Neural cell (in vitro differentiated cells): ENCODE measurements around the gene NOC2L. TPM values are rescaled to one million over a fixed set of nuclear protein-coding genes. Genes with fewer than 3 reads are reported as not detected.

Source experiments
- H2AFZ ChIP-seq: fragments of 200-600, 300-800 bp; sonication (generic), shearing (Covaris generic); 2 replicates; pipeline ENCODE4 v1.6.0; 2014; ENCODE audit warnings: low read depth, mild to moderate bottlenecking, antibody characterized with exemption, low read length, moderate library complexity
- H3F3A ChIP-seq: fragments of 200-600 bp; shearing (Covaris generic); 2 replicates; pipeline ENCODE4 v1.6.1; 2016; ENCODE audit warnings: mild to moderate bottlenecking, moderate library complexity, mixed read lengths, antibody characterized with exemption, low read length; ENCODE audit not compliant: insufficient read depth, poor library complexity, severe bottlenecking
- H3K27ac ChIP-seq: fragments of 200-600, 300-800 bp; sonication (generic), shearing (Covaris generic); 2 replicates; pipeline ENCODE4 v1.5.1; 2014; ENCODE audit warnings: mild to moderate bottlenecking, low read length, moderate library complexity
- H3K27me3 ChIP-seq: fragments of 300-800, 200-600 bp; sonication (generic), shearing (Covaris generic); 2 replicates; pipeline ENCODE4 v1.6.0; 2014; ENCODE audit warnings: mild to moderate bottlenecking, low read depth, low read length, moderate library complexity; ENCODE audit not compliant: insufficient read depth
- H3K36me3 ChIP-seq: fragments of 300-800, 200-600 bp; sonication (generic), shearing (Covaris generic); 2 replicates; pipeline ENCODE4 v1.5.1; 2014; ENCODE audit warnings: mild to moderate bottlenecking, antibody characterized with exemption, low read length, moderate library complexity; ENCODE audit not compliant: insufficient read depth
- H3K4me2 ChIP-seq: fragments of 300-800, 200-600 bp; sonication (generic), shearing (Covaris generic); 2 replicates; pipeline ENCODE4 v1.6.0; 2014; ENCODE audit warnings: mild to moderate bottlenecking, low read length
- H3K4me3 ChIP-seq: fragments of 300-800, 200-600 bp; sonication (generic), shearing (Covaris generic); 2 replicates; pipeline ENCODE4 v1.5.1; 2014; ENCODE audit warnings: mild to moderate bottlenecking, low read length, moderate library complexity
- H3K79me2 ChIP-seq: fragments of 200-600 bp; shearing (Covaris generic); replicated peaks from 2 replicates; pipeline ENCODE4 v1.6.0; 2014; ENCODE audit warnings: mild to moderate bottlenecking, low read length, moderate library complexity; ENCODE audit not compliant: insufficient read depth
- H3K9ac ChIP-seq: fragments of 300-800, 200-600 bp; sonication (generic), shearing (Covaris generic); 2 replicates; pipeline ENCODE4 v1.6.1; 2016; ENCODE audit warnings: mild to moderate bottlenecking, low read length, mixed read lengths
- H3K9me2 ChIP-seq: fragments of 200-600 bp; shearing (Covaris generic); 2 replicates; pipeline ENCODE4 v1.6.1; 2016; ENCODE audit warnings: mild to moderate bottlenecking, low read length, mixed read lengths; ENCODE audit not compliant: insufficient read depth
- H3K9me3 ChIP-seq: fragments of 200-600, 300-800 bp; sonication (generic), shearing (Covaris generic); 2 replicates; pipeline ENCODE4 v1.6.1; 2016; ENCODE audit warnings: mild to moderate bottlenecking, mixed run types, low read length, moderate library complexity, mixed read lengths
- H4K20me1 ChIP-seq: fragments of 200-600 bp; shearing (Covaris generic); 2 replicates; pipeline ENCODE4 v1.6.1; 2016; ENCODE audit warnings: mild to moderate bottlenecking, mixed run types; ENCODE audit not compliant: insufficient read depth
- EP300 ChIP-seq: fragments of 450-650 bp; conservative IDR thresholded peaks from 2 replicates; pipeline ENCODE4 v1.6.1; 2014; ENCODE audit warnings: antibody characterized with exemption, mild to moderate bottlenecking, moderate library complexity; ENCODE audit not compliant: poor library complexity, severe bottlenecking
- EZH2 ChIP-seq: fragments of 200-600, 300-800 bp; shearing (Covaris generic), sonication (generic); IDR thresholded peaks from 2 replicates; pipeline ENCODE4 v1.6.1; 2014; ENCODE audit warnings: antibody characterized with exemption, low read length, borderline replicate concordance, mild to moderate bottlenecking; ENCODE audit not compliant: insufficient read depth, poor library complexity, severe bottlenecking
- MXI1 ChIP-seq: fragments of 450-650 bp; conservative IDR thresholded peaks from 2 replicates; pipeline ENCODE4 v1.6.1; 2014; ENCODE audit warnings: antibody characterized with exemption, mild to moderate bottlenecking; ENCODE audit not compliant: poor library complexity, severe bottlenecking
- POLR2AphosphoS5 ChIP-seq: IDR thresholded peaks from 2 replicates; pipeline ENCODE4 v1.6.1; 2012
- RAD21 ChIP-seq: fragments of 450-650 bp; conservative IDR thresholded peaks from 2 replicates; pipeline ENCODE4 v1.6.1; 2014; ENCODE audit warnings: antibody characterized with exemption, mild to moderate bottlenecking, moderate library complexity
- SMC3 ChIP-seq: fragments of 450-650 bp; conservative IDR thresholded peaks from 2 replicates; pipeline ENCODE4 v1.6.1; 2014; ENCODE audit warnings: antibody characterized with exemption, mild to moderate bottlenecking, moderate library complexity; ENCODE audit not compliant: poor library complexity
- TAF1 ChIP-seq: IDR thresholded peaks from 2 replicates; pipeline ENCODE4 v1.6.1; 2012; ENCODE audit warnings: low read depth
- polyA plus RNA-seq: library from polyadenylated mRNA; depleted of rRNA; stranded (reverse); fragments of >200 nt; gene quantifications from 2 replicates; pipeline ENCODE4 v1.2.3, GENCODE V29; 2014
- TF ChIP-seq, protein P1 (sequence below): fragments of 450-650 bp; IDR thresholded peaks from 2 replicates; pipeline ENCODE4 v1.5.1; 2014; ENCODE audit warnings: antibody characterized with exemption, mild to moderate bottlenecking, moderate library complexity; ENCODE audit not compliant: poor library complexity, severe bottlenecking
- TF ChIP-seq, protein P2 (sequence below): IDR thresholded peaks from 2 replicates; pipeline ENCODE4 v1.6.1; 2012; ENCODE audit warnings: borderline replicate concordance

NOC2L gene
- polyA plus RNA-seq, 1 donor from 2014 or later, result 77.2 TPM

DNA sequence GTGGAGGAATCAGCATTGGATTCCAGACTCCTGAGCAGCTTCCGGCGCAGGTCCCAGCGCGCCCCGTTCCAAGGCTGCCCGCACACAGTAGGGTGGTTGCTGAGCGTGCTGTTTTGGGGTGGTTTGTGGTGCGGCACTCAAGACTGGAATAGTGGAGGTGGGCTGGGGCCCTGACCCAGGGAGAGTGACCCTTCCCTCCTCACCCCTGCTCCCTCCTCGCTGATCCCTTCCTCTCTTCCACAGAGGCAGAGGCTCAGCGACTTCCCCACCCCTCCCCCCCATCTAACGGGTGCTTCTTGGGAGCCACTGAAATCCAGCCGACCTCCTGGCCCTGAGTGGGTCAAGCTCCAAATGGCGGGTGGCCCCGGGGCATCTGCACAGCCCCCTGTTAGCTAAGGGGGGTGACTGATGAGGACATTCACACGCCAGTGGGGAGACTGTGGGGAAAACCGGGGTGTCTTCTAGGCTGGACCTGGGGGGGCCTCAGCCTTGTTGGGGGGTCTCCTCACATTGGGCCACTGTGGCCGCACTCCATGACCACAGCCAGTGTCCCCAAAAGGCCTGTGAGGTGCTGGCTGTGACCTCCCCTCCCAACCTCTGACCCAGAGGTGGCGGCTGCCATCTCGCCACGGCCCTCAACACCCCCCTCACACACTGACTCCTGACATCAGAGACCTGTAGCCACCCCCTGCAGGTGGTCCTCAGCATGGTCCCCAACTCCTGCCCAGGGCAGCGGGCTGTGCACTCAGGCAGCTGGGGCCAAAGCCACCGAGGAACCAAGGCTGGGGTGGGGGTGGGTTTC, 44.8 kb upstream of the NOC2L start:
- Histone ChIP-seq H3K27me3 (no peaks in the 10 kb centered on the region), H4K20me1 (no peaks in the 10 kb centered on the region), H3K79me2 (peaks cover 4% of the 10 kb centered on the region), H3K36me3 (no peaks in the 10 kb centered on the region), H3K4me3 (no peak overlapping the region), H2AFZ (no peak overlapping the region), H3K9ac (no peak overlapping the region), H3F3A (no peaks in the 10 kb centered on the region), H3K27ac (no peak overlapping the region), H3K4me2 (no peak overlapping the region), H3K9me3 (no peaks in the 10 kb centered on the region), H3K9me2 (no peaks in the 10 kb centered on the region)
- TF ChIP-seq MXI1 (no peak), POLR2AphosphoS5 (no peak), SMC3 (no peak)
- TF ChIP-seq, protein P1, sequence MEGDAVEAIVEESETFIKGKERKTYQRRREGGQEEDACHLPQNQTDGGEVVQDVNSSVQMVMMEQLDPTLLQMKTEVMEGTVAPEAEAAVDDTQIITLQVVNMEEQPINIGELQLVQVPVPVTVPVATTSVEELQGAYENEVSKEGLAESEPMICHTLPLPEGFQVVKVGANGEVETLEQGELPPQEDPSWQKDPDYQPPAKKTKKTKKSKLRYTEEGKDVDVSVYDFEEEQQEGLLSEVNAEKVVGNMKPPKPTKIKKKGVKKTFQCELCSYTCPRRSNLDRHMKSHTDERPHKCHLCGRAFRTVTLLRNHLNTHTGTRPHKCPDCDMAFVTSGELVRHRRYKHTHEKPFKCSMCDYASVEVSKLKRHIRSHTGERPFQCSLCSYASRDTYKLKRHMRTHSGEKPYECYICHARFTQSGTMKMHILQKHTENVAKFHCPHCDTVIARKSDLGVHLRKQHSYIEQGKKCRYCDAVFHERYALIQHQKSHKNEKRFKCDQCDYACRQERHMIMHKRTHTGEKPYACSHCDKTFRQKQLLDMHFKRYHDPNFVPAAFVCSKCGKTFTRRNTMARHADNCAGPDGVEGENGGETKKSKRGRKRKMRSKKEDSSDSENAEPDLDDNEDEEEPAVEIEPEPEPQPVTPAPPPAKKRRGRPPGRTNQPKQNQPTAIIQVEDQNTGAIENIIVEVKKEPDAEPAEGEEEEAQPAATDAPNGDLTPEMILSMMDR, result no peak

DNA sequence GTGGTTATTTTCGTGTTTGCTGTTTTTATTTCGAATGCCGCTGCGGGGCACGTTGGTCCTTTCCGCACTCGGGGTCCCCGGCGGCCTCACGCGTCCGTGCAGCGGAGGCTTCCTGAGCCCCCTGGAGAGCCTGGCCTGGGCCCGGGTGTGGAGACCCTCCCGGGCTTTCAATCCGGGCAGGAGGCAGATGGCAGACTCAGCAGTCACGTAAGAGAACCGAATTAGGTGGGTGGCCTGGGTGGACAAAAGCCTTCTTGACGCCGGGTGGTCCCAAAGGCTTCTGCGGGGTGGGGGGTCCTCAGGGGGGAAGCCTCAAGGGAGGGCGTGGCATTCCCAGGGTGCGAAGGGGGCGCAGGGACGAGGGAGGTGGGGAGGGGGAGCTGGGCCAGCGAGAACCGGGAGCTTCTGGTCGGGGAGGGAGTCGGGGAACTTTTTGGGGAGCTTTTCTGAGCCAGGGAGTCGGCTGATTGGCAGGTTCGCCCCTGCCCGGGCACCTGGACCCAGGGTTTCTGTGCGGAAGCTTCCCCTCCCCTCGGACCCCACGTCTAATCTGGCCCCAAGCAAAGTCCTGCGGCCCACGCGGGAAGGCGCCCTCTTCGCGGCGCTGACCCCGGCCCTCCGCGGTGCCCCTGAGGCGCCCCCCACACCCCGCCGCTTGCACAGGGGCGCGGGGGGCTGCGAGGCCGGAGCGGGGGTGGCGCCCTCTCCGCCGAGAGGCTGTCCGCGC, 42.2 kb upstream of the NOC2L start:
- H4K20me1 ChIP-seq, result no peaks in the 10 kb centered on the region
- no peaks in the 10 kb centered on the region for H3K9me2 ChIP-seq
- peak overlapping the region; percentile 98 for H3K27ac ChIP-seq
- peak overlapping the region; percentile 98 for H3K9ac ChIP-seq
- no peaks in the 10 kb centered on the region for H3F3A ChIP-seq
- no peaks in the 10 kb centered on the region for H3K9me3 ChIP-seq
- peaks cover 4% of the 10 kb centered on the region for H3K79me2 ChIP-seq
- peak overlapping the region; percentile 91 for H3K4me3 ChIP-seq
- H2AFZ ChIP-seq, result no peak overlapping the region
- H3K36me3 ChIP-seq, result no peaks in the 10 kb centered on the region
- H3K27me3 ChIP-seq, result no peaks in the 10 kb centered on the region
- H3K4me2 ChIP-seq, result peak overlapping the region; percentile 98
- no peak for TF ChIP-seq TAF1
- TF ChIP-seq SMC3, result no peak
- no peak for TF ChIP-seq RAD21
- no peak for TF ChIP-seq POLR2AphosphoS5
- no peak for TF ChIP-seq EZH2

DNA sequence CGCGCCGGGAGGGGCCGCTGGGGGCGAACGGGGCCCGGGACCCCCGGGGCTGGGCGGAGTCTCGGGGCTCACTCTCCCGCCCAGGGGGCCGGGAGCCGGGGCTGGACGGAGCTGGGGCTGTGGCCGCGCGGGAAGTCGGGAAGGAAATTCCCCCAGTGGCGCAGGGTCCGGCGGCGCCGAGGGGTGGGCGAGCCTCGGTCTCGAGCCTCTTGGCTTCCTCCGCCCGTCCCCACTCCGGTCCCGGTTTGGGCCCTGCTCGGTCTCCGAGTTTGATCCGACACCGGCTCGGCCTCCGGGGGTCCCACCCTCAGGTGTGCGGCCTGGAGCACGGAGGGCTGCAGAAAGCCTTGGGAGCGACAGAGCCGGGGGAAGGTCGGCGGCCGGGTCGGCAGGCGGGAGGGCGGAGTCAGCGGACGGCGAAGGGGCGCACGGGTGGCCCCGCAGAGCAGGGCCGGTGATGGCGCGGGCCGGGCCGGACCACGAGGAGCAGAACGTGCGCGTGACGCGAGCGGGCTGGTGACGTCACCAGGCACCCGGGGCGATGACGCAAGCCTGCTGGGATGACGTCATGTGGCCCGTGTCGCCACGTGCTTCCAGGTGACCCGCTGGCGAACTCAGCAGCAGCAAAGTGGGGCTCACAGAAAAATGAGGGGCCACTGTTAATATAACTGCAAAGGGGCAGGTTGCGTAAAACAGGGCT, 41.5 kb upstream of the NOC2L start:
- H3K9me3 ChIP-seq, result no peaks in the 10 kb centered on the region
- peak overlapping the region; percentile 98 for H3K4me2 ChIP-seq
- no peaks in the 10 kb centered on the region for H3F3A ChIP-seq
- no peaks in the 10 kb centered on the region for H4K20me1 ChIP-seq
- H3K4me3 ChIP-seq, result peak overlapping the region; percentile 91
- H3K36me3 ChIP-seq, result no peaks in the 10 kb centered on the region
- H3K79me2 ChIP-seq, result peaks cover 4% of the 10 kb centered on the region
- peak overlapping the region; percentile 98 for H3K27ac ChIP-seq
- H3K9me2 ChIP-seq, result no peaks in the 10 kb centered on the region
- H3K9ac ChIP-seq, result peak overlapping the region; percentile 98
- no peak overlapping the region for H2AFZ ChIP-seq
- TF ChIP-seq SMC3 (no peak), MXI1 (peak; percentile 84), TAF1 (no peak), RAD21 (no peak), EZH2 (no peak), POLR2AphosphoS5 (peak; percentile 92), EP300 (peak; percentile 67)
- TF ChIP-seq, protein P1, result peak; percentile 19
- TF ChIP-seq, protein P2, sequence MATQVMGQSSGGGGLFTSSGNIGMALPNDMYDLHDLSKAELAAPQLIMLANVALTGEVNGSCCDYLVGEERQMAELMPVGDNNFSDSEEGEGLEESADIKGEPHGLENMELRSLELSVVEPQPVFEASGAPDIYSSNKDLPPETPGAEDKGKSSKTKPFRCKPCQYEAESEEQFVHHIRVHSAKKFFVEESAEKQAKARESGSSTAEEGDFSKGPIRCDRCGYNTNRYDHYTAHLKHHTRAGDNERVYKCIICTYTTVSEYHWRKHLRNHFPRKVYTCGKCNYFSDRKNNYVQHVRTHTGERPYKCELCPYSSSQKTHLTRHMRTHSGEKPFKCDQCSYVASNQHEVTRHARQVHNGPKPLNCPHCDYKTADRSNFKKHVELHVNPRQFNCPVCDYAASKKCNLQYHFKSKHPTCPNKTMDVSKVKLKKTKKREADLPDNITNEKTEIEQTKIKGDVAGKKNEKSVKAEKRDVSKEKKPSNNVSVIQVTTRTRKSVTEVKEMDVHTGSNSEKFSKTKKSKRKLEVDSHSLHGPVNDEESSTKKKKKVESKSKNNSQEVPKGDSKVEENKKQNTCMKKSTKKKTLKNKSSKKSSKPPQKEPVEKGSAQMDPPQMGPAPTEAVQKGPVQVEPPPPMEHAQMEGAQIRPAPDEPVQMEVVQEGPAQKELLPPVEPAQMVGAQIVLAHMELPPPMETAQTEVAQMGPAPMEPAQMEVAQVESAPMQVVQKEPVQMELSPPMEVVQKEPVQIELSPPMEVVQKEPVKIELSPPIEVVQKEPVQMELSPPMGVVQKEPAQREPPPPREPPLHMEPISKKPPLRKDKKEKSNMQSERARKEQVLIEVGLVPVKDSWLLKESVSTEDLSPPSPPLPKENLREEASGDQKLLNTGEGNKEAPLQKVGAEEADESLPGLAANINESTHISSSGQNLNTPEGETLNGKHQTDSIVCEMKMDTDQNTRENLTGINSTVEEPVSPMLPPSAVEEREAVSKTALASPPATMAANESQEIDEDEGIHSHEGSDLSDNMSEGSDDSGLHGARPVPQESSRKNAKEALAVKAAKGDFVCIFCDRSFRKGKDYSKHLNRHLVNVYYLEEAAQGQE, result peak; percentile 71
- H3K27me3 ChIP-seq, result no peaks in the 10 kb centered on the region
